GM21528 (cell line): Measurements from ENCODE around the gene SMAD3.

Source experiments
- ATAC-seq: cut with Tn5 transposase; IDR thresholded peaks from one replicate; pipeline ENCODE4 v1.9.1; 2021; ENCODE audit warnings: mild to moderate bottlenecking, moderate library complexity; ENCODE audit not compliant: unreplicated experiment, low FRiP score

Gene SMAD3

DNA sequence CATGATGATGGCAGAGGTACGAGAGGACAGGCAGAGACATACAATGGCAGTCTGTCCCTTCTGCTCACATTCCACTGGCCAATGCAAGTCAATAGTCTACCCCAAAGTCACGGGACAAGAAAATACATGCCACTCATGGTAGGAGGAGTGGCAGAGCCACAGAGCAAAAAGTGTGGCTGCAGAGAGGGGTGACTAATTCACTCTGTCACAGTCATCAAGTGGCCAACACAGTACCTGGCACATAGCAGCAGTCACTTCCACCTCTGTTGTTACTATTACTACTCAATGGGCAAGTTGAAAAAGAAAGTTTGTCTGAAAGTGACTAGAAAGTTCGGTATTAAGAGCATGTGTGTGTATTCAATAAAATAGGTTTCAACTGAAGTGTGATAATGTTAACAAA lies 91.4 kb downstream of the SMAD3 start:
- ATAC-seq: no peak

DNA sequence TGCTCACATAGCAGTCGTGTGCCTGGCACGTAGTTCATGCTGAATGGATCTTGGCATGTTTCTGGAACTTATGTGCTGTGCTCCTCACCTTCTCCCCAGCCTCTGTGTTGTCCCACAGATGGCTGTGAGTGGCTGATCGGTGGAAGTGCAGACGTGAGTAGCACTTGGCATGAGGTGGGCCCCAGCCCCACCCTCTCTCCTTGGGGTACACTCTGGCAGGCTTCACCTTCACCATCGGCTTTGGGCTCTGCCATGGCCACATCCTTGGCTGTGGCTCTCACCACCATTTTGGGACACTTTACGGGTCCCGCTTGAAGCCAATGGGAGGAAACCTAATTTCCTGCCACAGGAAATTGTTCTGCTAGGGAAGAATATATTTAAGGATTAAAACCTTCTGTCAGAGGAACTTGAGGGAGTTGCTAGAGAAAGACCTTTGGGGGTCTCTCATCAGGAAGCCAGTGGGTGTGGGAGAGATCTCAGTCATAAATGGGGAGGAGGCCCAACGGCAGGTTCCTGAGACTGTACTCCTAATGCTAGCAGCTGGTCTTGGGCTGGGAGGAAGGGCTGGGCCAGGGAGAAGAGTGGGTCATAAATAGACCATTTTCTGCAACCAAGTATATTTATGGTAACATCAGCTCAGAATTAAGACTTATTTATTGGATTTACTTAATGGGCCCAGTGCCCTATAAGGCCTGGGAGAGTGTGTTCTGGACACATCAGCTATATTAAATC lies 92.3 kb downstream of the SMAD3 start:
- no peak for ATAC-seq

DNA sequence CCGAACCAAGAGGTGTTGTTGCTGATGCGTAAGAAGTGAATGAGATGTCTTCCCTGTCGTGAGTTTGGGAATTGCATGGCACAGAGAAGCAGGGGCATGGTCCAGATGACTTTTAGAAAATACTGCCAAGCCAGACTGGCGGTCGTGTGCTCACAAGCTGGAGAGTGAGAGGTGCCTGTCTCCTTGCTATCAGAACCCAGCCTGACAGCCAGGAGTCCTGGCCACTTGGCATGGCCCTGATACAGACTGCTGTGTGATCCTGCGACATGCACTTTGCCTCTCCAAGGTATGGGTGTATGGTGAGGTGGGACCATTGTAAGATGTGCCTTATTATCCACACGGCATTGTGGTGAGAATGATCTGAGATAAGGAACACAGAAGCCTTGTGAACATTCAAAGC lies 93.0 kb downstream of the SMAD3 start:
- no peak for ATAC-seq

DNA sequence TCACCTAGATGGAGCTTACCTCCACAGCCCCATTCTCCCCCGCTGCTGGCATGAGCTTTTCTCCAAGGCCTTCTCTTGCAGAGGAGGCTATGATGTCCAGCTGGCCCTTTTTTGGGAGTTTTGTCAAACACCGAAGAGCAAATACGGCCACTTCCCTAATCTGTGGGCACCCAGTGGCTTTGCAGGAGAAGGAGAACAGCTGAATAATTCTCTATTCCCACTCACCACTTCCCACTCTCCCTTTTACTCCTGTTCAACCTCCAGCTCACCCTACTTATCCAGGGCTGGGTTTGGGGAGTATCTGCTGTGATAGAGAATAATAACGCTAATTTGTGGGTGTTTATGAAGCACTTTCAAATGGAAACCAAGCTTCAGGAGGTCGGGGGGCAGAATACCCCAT lies 96.0 kb downstream of the SMAD3 start:
- no peak for ATAC-seq

DNA sequence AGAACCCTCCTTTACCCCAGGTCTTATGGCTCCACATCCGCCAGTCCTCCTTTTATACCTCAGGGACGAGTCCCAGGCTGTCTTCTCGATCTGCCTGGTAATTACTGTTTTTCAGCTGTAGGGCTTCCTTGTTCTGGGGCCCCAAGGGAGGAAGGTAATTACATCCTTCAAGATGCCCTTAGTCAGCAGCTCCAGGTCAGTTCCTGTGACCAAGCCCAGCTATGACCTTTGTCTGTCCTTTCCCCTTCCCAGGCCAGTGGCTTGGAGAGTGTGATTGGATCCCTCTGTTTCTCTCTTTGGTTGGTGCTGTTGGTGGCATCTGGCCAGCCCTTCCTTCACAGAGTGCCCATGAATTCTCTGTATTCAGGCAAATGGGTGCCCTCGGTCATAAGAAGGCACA lies 96.5 kb downstream of the SMAD3 start:
- ATAC-seq: no peak

DNA sequence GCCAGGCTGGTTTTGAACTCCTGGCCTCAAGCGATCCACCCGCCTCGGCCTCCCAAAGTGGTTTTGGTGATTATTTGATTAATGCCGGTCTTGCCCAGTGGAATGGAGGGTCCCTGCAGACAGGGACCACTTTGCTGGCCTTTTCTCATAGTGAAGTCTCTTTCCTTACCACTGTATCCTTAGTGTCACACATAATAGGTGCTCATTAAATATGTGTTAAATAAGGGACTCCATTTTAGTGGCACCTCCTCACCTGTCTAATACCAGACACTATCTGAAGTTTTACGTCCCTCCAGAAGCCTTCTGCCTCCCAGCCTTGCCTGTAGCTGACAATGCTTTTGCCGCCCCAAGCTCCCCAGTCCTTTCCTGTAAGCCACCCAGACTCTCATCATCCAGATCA lies 97.8 kb downstream of the SMAD3 start:
- no peak for ATAC-seq

DNA sequence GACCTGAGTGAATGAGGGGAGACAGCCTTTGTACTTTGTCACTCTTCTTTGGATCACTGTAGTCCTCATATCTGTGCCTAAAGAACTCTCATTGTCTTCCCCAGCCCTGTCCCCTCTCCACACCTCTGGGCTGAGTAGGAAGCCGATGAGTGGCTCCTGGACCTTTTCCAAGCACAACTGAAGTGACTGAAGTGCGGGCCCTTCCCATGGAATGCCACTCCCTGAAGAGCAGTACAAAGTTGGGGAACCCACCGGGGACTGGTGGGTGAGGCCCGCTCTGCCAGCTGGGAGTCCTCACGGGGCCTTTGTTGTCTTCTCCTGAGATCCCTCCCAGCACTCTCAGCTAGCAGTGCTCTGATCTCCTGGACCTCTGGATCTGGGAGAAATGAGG lies 99.0 kb downstream of the SMAD3 start:
- no peak for ATAC-seq

DNA sequence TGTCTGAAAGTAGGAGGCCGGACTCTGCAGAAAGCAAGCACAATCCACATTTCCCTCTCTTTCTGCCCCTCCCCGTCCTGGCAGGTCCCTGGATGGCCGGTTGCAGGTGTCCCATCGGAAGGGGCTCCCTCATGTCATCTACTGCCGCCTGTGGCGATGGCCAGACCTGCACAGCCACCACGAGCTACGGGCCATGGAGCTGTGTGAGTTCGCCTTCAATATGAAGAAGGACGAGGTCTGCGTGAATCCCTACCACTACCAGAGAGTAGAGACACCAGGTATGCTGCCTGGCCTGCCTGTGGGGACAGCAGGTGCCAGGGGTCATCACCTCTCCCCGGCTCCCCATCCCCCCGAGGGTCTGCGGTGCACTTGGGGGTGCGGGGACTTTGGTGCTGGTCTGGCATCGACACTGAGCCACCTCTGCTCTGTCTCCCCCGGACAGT lies 99.4 kb downstream of the SMAD3 start:
- ATAC-seq: no peak

DNA sequence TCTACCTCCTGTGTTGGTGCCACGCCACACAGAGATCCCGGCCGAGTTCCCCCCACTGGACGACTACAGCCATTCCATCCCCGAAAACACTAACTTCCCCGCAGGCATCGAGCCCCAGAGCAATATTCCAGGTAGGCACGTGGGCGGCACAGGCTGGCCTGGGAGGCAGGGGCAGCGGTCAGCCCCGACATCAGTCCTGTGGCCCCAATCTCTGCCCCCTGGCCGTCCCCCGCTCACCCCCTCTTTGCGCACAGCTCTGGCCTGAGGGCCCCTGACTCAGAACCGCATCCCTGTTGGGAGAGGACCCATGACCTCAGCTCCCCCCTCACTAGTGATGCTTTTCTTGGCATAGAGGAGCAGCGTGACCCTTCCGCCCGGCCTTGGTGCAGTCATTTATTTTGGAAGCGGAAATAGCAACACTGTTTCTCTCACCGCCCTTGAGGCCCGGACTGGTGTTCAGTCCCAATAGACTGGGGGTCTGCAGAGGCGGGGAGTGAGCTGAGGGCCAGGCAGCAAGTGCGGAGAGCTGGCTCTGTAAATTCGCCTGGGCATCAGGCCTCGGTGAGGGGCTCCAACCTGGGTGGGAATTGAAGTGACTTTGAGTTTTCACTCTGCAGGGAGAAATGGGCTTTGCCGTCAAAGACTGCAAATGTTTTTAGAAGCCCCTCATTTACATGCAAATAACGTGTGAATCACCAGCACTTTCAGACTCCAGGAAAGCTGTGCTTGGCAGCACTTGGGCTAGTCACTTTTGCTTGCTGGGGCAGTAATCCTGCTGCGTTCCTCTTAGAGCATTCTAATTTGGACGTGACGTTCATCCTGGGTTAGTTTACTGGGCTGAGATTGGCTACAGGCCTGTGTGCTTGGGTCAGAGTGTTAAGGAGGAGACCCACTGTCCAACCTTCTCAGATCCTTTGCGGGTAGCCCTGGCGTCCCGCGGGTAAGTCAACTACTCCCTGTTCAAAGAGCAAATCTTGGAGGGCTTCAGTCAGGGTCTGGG lies 100.2 kb downstream of the SMAD3 start:
- ATAC-seq: no peak

DNA sequence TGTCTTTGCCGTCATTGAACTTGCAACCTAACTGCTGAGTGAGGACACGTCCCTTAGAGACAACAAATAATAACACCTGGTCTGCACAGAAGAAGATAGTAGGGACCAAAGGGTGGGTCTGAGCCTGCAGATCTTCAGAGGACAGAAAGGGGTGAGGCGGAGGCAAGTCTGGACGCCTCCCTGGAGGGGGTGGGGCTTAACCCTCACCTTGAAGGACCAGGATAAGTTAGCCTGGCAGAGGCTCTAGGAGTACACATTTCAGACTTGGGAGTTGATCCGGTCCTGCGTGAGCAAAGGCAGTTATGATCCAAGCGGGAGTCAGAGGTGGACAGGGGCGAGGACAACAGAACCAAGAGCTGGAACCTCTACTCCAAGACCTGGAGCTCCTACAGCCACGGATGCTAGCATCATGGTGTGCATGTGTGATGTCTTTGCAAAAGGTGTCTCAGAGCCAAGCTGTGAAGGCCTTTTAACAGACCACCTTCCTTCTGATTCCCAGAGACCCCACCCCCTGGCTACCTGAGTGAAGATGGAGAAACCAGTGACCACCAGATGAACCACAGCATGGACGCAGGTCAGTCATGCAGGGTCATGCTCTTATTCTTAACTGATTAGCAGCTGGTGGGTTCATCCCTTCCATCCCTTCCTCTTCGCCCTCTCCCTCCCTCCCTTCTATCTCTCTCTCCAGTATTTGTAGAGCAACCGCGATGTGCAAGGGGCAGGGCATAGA lies 101.0 kb downstream of the SMAD3 start:
- ATAC-seq: no peak

DNA sequence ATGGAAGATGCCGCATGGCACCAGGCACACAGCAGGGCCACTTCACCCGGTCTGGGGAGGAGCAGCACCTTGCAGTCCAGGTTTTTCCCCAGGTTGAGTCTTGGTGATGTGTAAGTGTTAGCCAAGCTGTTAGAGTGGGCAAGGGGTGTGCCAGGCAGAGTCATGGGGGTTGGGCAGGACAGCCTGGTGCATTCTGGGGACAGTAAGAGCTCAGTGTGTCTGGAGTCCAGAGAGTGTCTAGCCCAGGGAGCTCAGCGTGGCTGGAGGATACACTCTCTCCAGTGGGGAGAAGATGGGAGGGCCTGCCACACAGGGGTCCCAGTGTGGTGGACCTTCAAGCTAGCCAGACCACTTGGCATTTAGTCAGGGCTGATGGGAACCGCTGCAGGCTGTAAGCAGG lies 101.7 kb downstream of the SMAD3 start:
- no peak for ATAC-seq

DNA sequence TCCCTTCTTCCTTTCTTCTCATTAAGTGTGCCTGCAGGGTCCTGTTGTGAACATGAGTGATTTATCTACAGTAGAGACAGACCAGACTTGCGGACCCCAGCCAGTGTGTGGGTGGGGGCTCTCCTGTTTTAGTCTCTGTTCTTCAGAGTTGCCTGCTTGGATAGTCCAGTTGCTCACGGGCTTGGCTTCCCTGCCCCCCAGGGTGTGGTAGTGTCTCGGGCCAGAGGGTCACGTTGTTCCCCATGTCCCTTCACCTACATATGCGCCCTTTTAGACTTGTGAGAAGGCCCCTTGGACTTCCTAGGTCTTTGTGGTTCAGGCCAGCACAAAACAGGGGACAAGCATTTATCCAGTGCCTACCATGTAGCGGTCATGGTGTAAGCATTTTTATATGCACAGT lies 103.3 kb downstream of the SMAD3 start:
- no peak for ATAC-seq

DNA sequence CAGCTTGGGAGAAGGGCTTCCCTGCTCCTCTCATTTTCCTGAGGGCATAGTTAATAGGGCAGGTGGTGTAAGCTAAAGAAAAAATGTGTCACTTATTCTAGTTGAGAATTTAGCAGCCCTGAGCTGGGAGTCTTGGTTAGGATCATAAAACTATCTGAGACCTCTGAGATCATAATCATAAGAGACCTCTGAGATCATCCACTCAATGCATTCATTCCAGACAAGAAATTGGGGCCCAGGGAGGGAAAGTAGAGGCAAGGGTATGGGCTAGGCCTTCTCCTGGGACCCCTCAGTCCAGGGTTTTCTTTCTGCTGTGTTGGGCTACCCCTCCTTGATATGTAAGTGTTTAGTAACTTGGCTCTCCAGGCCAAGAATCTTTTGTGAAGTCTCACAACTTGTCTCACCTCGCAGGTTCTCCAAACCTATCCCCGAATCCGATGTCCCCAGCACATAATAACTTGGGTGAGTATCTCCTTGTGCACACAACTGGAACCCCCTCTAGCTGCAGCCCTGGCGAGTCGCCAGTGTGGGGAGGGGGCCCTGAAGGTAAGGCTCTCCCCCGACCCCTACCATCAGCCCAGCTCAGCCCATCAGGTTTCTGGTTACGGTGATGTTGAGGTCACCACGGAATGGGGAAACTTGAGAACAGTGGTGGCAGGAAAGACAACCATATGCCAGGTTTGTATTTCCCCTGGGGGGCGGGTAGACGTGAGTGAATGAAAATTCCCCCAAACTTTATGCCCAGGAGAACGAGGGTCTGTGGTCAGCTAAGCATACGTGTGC lies 104.9 kb downstream of the SMAD3 start:
- no peak for ATAC-seq

DNA sequence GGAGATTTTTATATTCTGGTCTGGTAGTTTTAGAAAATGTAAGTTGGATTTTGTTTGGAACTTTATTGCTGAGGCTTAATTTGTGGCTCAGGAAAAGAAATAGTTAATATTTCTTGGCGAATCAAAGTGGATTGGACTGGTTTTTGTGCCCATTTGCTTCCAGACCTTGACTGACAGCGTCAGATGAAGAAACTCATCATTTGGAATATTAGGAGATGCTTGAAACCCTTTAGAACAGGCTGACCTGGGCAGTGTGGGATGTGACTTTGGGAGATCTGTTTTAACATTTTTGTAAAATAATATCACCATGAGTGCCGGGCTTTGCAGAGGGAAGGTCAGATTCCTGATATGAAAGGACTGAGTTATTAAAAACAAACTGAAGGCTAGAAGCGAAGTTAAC lies 106.1 kb downstream of the SMAD3 start:
- ATAC-seq: no peak

DNA sequence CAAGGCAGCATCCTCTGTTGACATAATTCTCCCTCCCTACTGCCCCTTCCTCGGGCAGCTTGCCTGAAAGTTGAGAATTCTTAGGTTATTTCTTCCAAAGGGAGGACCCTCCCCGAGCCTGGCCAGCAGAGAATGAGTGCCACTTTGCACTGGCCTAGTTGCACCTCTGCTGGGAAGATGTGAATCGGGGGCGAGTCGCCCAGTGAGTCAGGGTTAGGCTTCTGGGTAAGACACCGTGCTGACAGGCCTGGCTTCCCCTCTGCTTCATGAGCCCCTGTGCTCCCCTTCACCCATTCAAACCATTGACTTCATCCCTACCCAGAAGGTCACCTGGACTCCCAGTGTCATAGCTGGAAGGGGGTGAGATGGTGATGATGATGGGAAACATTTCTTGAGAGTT lies 106.8 kb downstream of the SMAD3 start:
- ATAC-seq: no peak

DNA sequence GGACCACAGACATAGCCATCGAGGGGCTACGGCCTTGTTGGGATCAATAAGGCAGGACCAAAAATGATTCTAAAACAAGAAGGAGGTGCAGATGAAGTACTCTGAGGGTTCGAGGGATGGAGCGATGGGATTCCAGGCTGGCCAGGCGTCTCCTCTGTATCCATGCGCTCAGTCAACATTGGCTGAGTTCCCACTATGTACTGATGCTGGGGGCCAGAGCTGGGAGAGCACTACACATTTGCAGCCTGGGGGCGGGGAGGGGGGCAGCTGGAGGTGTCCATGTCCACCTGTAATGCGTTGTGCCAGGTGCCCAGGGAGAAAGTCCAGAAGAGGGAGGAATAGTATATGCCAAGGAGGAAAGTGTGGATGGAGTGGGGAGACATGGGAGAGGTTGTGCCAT lies 107.6 kb downstream of the SMAD3 start:
- ATAC-seq: no peak

DNA sequence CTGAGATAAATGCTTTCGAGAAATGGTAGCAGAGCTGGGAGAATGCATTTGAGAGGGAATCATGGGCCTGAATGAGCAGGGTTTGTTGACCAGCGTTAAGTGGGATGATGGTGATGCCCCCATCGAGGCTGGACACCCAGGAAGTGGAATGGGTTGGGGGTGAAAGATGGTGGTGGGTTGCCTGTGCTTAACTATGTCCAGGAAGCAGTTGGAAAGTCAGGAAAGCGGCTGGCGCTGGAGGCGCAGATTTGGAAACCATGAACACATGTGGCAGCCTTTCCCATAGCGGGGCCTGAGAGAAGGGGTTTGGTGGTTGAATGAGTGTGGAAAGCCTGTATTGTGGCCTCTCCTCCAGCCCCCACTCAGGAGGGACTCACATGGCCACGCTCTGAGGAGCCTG lies 108.4 kb downstream of the SMAD3 start:
- ATAC-seq: no peak

DNA sequence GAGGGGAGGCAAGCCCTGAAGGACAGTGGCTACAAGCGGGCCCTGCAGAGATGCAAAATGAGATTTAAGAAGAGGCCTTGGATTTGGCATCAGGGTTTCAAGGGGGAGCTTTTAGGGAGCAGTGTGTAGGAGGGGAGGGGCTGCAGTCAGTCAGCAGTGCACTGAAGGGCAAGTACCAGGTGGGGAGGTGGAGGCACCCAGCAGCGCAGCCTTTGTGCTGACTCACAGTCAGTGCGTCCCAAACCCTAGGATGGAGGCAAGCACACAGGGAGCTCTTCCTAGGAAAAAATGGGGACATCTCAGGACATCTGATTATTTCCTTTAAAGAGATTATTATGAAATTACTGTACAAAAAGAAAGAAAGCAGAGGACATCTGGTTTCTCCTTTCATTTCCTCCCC lies 109.0 kb downstream of the SMAD3 start:
- ATAC-seq: no peak

DNA sequence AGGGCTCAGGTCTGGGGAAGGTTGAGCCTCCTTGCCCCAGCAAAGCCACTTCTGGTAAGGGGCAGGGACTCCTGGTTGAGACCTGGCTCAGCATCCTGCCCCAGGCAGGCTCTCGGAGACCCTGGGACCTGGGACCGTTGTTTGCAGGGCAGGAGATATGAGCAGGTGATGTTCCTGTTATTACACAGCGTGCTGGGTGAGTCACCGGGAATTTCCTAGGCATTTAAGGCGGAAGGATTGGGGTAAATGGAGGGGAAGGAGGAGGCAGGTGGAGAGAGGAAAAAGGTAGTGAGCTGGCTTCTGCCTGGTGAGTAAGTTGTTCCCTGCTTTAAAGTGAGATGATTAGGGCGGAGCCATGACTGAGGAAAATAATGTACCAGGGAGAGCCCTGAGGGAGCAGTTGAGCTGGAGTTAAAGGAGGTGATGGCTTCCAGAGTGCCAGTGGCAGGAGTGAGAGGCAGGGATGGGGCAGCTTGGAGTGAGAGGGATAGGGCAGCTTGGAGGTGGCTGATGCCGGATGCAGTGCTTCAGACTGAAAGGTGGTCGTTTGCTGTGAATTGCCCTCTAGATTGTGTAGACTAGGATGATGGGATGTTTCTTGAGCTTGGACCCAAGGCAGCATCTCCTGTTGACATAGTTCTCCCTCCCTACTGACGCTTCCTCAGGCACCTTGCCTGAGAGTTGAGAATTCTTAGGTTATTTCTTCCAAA lies 109.6 kb downstream of the SMAD3 start:
- no peak for ATAC-seq

DNA sequence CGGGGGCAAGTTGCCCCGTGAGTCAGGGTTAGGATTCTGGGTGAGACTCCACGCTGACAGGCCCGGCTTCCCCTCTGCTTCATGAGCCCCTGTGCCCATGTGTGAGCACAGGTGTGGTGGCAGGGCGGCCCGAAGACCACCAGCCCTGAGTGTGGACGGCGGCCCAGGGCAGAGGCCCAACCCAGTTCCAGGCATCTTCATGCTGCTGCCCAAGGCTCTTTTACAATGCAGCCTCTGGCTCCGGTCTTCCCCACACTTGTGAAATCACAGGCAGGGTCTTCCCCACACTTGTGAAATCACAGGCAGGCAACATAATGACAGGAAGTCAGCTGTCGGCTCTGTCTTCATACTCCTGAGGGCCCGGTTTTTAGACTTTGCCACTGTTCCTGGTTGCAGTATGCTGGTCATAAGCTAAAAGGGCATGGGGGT lies 110.3 kb downstream of the SMAD3 start:
- ATAC-seq: no peak
